GM21576 (cell line): ENCODE results near the gene KIF13A.
"Not testable (repeated sequence)": the region's sequence is repeated elsewhere in the genome, so short reads cannot be mapped to it uniquely, and the experiment has no call there.

Experiments
- ATAC-seq: cut with Tn5 transposase; IDR thresholded peaks from one replicate; pipeline ENCODE4 v1.9.1; 2021; ENCODE audit warnings: mild to moderate bottlenecking, moderate library complexity; ENCODE audit not compliant: unreplicated experiment

KIF13A gene

DNA sequence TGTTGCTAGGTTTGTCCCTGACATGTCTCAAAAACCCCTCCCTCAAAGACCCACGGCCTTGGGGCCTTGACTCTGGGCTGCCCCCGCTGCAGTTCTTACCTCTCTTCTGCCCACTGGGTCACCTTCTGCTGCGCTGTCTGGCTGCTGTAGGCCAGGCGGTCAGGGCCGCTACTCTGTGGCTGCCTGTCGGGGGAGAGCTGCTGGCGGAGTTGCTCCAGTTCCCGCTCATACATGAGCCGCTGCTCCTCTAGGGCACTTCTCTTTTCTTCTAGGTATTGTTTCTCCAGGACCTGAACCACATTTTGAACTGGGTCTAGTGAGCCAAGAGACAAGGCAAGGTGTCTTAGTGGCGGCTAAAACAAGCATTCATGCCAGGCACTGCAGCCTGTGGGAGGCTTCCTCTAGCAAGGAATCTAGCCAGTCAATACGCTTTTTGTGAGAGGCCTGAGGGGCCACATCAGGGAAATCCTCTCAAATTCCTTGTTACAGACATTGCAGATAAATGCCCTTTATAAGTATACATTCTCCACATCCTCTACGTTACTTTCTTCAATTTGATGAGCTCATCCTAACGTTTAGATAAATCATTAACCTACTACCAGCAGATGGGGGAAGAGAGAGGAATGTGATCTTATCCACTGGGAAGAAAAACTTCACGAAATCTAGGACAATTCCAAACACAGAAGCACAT is 170.4 kb downstream of the KIF13A start:
- ATAC-seq, result no peak

DNA sequence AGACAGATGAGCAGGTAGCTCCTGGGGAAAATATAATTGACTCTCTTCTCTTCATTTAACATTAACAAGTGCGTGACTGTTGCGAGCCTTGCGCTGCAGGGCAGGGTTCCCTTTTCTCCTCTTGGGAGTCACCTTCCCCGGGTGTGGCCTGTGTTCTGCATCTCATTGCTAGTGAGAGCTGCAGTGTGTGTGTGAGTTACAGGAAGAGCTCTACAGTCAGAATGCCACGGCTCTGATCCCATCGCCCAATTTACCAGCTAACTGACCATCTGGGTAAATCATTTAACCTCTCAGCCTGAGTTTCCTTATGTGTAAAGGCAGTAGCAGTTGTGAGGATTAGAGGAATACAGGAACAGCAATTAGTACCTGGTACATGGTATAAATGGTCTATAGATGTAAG is 173.9 kb downstream of the KIF13A start:
- no peak for ATAC-seq

DNA sequence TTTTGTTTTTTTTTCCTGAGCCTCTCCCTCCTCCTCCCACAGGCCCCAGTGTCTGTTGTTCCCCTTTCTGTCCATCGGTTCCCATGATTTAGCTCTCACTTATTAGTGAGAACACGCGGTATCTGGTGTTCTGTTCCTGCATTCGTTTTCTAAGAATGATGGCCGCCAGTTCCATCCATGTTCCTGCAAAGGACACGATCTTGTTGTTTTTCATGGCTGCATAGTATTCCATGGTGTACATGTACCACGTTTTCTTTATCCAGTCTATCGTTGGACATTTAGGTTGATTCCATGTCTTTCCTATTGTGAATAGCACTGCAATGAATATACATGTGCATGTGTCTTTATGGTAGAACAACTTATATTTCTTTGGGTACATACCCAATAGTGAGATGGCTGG is 175.1 kb downstream of the KIF13A start:
- ATAC-seq, result no peak

DNA sequence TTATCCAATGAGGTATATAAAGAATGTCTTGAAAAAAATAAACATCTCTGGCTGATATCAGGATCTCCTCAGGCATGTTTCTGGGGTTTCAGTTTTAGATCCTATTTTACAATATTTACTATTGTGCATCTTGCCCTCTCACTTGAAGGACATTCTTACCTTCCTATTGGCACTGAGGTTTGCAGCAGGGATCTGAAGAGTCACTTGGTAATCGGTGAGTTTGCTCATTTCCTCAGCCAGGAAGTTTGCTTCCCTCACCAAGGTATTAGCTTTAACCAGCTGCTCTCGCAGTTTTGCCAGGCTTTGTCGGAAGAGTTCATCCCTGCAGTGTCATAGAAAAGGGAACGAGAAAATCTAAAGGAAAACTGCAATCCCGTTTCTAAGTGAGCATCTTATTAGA is 178.8 kb downstream of the KIF13A start:
- no peak for ATAC-seq

DNA sequence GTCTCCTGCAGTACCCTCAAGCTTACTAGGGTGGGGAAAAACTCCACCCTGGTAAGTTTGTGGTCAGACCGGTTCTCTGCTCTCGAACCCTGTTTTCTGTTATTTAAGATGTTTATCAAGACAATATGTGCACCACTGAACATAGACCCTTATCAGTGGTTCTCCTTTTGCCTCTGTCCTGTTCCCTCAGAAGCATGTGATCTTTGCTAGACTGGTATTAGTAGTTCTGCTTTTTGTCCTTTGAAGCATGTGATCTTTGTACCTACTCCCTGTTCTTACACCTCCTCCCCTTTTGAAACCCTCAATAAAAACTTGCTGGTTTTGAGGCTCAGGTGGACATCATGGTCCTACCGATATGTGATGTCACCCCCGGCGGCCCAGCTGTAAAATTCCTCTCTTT is 180.0 kb downstream of the KIF13A start:
- not testable (repeated sequence) for ATAC-seq

DNA sequence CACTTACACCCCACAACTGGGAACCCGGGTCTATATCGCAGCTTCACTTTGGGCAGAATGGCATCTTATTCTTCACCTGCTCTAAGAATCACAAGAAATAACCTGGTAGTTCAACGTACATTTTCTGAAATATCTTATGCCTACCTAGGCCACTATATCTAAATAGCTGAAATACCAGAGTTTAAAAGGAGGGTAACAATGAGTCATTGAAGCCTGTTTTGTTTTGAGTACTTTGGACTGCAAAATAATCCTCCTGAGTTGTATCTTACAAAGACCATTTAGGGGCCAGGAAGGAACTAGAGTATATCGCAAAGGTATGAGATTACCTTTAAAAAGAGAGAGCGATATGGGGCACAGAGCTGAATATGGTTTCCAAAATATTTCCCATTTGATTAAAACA is 184.0 kb downstream of the KIF13A start:
- ATAC-seq, result no peak

DNA sequence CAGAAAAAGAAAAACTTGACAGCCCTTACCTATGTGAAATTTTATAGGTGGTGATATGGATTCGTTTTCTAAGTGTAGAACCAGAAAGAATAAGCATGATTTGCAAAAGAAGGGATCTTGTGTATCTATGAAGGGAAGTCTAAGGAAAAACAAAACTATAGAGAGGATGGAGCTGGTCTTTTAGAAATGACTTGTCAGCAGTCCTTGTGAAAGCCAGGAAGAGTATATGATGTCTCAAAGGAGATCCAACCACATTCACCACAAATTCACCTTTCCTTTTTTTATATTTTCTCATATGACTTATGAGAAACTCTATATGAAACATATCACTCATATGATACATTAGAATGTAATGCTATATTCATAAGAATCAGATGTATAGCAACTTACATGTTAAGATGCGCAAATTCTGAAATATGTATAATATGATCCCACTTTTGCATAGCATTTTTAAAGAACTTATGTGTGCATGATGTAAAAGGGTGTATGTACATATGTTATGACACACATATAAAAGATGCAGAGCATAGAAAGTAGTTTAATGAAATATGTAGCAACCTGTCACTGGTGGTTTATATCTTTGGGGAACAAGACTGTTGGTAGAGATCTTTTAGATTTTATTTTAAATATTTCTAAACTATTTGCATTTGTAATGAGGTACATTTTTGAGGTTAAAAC is 188.8 kb downstream of the KIF13A start:
- no peak for ATAC-seq

DNA sequence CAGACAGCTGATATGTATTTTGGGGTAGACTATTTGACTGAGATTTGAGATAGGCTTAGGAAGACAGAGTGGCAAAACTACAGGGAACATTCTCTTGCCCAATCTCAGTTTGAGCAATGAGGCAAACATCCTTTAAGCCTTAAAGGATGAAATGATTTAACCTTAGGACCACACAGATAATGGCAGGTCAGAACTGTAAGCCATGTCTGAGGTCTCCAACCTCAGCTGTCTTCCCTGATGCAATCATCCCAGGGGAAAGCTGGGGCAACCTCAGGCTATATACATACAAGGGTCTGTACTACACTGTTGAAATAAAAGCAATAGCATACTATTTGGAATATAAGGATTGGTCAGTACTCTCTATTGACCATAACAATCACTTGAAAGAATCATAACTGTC is 196.9 kb downstream of the KIF13A start:
- no peak for ATAC-seq

DNA sequence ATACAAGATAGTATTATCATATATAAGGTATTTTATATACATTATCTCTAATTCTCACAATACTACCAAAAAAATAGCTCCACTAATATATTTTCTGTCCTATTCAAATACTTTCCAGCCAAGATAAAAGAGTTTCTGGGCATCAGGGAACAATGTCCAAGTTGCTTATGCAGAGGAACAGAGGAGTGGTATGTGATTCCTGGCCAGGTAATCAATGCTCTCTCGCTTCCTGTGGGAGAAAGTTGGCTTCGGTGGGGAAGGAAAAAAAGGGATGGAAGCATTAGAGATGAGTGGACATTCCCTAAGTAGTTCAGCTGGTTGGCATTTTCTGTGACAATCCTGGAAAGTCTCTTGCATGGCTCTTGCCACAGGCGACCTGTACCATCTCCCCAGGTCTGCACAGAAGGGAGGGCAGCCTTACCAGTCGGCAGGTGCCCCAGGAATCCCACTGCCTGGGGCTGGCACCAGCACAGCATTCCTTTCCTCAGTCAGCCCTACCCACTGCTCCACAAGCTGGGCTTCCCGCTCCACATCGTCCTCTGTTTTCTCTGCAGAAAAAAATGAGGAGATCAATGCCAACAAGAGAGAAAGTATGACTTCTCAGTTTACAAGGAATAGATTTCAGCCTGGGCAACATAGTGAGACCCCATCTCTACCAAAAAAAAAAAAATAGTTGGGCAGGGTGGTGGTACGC is 202.2 kb downstream of the KIF13A start:
- ATAC-seq, result no peak

DNA sequence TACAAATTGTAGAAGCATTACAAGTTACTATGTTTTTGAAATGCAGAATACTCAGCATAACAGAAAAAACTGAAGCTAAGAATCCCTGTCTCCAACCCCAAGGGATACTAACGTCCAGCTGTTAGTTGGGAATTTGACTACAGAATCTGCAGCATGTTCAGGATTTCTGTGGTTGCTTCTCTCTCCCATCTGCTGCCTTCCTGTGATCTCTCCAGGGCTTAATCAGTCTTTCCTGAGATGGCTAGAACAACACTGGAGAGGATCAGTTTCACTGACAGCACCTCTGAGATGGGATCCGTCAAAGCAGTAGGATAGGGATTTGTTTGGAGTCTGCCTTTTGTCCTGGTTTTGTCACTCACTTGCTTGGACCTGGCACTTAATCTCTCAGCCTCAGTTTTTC is 207.4 kb downstream of the KIF13A start:
- no peak for ATAC-seq

DNA sequence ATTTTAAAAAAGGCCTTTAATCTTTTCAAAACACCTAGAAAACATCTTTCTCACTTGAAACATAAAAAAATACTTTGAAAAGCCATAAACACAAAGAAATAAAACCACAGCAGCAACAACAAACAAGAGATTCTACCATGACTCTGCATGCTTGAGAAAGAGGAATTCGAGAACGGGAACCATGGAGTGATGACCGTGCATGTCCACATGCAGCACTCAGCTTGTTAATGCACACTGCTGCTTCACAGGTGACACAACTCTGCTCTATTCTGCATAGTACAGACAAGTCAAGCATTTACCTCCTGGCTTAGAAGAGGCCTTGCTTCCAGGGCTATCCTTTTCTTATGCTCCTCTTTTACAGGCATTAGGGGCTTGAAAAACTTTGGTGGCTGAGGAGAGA is 215.8 kb downstream of the KIF13A start:
- ATAC-seq, result no peak

DNA sequence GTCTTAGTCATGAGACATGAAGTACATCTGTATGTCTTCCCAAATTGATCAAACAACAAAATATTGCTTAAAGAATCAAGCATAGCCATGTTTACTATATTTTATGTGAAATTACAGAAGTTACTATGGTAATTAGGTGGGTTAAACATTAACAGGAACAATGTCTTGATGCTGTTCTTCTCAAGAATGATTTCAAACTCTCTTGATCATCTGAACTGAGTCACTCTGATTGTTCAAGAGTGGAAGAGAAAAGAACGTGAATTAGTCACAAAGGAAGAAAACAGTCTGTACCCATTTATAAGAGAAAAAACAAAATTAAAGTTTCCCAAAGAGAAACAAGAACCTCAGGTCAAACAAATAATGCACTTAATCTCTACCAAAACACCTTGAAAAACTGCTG is 218.6 kb downstream of the KIF13A start:
- ATAC-seq, result no peak

DNA sequence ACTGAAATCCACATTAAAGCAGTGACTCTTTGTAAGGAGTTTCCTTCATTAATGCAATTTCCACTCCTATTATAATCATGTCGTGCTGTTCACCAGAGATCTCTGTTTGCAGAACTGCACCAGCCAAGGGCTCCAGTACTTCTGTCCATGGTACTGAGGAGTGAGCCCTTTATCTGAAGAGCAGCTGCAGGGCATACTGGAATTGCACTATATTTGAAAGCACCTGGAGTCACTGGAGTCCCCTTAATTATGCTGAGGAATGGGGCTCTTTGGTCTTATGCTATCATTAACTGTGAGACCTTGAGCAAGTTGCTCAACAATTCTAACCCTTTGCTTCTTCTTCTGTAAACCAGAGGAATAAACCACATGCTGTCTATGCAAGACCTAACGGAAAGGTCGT is 219.0 kb downstream of the KIF13A start:
- ATAC-seq, result no peak

DNA sequence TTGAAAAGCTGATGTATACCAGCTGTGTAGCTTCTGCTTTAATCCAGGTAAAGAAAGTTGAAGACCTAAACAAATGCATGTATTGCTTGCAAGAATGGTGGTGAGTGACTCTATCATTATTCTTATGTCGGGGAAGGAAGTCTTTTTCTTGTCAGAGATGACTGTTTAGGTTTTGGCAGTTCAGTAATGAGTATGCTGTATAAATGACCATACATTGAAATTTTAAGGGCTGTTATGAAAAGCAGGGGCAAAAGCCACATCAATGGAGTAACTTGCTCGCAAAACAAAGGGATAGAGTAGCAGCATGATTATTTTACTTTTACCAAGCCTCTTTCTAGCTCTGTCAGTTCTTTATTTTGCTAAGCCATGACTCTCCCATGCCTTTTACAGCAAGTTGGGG is 224.8 kb downstream of the KIF13A start:
- ATAC-seq, result no peak

DNA sequence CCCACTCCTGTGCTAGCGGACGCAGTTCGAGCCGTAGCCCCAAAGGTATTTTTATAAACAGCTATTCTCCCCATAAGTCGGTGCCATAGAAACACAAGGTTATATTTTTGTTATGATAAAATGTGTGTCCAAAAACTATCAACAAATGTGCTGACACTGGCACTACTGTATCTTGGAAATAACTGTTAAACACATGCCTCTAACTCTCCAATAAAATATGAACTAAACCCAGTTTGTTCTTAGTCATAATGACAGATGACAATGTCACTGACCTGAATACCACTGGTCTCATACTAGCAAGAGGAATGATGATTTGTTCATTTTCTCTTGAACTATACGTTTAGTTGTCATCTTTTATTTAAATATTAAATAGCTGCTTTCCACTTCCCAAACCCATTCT is 229.3 kb downstream of the KIF13A start:
- no peak for ATAC-seq

DNA sequence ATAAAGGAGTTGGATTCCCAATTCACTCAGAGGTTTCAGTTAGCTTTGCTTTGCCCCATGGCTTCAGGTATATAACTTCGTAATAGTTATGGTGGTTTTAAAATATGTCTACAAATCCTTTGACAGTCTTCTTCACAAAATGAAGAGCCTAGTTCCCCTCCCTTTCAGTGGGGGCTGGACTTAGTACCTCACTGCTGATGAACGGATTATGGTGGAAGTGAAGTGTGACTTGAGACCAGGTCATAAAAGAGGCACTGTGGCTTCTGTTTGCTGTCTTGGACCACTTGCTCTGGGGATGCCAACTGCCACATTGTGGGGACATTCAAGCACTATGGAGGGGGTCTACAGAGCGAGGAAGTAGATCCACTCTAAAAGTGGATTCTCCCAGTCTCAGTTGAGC is 233.2 kb downstream of the KIF13A start:
- ATAC-seq, result no peak

DNA sequence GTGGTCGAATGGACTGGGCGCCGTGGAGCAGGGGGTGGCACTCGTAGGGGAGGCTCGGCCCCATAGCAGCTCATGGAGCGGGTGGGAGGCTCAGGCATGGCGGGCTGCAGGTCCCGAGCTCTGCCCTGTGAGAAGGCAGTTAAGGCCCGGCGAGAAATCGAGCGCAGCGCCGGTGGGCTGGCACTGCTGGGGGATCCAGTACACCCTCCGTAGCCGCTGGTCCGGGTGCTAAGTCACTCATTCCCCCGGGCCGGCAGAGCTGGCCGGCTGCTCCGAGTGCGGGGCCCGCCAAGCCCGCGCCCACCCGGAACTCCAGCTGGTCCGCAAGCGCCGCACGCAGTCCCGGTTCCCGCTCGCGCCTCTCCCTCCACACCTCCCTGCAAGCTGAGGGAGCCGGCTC is 242.1 kb downstream of the KIF13A start:
- ATAC-seq, result not testable (repeated sequence)

DNA sequence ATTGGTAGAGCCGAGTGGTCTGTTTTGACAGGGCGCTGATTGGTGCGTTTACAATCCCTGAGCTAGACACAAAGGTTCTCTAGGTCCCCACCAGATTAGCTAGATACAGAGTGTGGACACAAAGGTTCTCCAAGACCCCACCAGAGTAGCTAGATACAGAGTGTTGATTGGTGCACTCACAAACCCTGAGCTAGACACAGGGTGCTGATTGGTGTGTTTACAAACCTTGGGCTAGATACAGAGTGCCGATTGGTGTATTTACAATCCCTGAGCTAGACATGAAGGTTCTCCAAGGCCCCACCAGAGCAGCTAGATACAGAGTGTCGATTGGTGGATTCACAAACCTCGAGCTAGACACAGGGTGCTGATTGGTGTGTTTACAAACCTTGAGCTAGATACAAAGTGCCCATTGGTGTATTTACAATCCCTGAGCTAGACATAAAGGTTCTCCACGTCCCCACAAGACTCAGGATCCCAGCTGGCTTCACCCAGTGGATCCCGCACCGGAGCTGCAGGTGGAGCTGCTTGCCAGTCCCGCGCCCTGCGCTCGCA is 242.6 kb downstream of the KIF13A start:
- not testable (repeated sequence) for ATAC-seq

DNA sequence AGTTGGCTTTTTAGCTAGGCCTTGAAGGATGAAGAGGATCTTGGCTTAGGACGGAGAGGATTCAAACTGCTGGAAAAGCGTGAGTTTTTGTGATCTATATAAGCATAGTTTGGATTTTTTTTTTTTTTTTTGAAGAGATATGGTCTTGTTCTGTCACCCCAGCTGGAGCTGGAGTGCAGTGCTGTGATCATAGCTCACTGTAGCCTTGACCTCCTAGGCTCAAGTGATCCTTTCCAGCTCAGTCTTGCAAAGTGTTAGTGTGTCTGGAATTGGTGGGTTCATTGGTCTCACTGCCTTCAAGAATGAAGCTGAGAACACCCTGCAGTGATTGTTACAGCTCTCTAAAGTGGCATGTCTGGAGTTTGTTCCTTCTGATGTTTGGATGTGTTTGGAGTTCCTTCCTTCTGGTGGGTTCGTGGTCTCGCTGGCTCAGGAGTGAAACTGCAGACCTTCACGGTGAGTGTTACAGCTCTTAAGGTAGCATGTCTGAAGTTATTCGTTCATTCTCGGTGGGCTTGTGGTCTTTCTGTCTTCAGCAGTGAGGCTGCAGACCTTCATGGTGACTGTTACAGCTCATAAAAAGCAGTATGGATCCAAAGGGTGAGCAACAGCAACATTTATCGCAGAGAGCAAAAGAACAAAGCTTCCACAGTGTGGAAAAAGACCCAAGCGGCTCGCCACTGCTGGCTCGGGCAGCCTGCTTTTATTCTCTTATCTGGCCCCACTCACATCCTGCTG is 243.2 kb downstream of the KIF13A start:
- ATAC-seq, result no peak

DNA sequence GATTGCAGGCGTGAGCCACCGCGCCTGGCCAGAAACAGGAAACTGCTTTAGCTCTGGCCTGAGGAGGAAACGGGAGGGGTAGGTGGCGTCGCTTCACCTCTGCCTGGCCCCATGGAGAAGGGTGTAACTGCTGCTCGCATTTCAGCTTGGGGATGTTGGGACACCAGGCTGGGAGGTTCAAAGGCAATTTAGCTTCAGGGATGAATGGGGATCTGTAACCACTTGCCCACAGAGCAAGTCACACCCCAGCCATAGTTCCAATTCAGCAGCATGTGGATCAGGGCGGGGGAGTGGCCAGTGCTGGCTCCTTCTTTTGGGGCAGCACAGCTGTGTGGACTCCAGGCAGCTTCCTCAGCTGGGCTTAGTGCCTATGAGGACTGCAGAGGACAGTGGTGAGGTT is 245.9 kb downstream of the KIF13A start:
- no peak for ATAC-seq

DNA sequence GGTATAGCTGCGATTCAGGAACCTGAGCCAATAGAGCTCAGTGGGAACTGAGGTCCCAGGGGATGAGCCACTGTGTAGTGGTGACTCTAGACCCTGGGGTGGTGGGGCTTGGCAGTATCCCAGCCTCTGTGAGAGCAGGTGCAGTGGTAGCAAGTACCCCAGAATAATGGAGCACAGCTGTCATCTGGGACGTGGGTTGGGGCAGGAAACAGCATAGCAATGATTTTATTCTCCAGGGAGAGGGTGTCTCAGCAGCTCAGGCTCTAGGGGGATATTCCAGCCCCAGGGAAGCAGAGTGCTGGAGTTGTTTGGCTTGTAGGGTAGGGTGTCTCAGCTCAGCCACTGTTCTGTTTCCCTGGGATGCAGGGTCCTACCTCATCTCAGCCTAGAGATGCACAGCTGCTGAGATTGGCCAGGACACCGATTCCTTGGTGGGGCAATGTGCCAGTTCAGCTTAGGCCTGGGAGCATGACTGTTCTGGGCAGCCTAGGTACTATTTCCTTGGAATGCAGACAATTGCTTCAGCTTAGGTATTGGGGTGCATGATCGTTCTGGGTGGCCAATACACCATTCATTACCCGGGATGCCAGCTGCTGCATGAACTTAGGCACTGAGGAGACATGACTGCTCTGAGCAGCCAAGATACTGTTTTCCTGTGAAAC is 246.7 kb downstream of the KIF13A start:
- ATAC-seq, result no peak
